Nephron progenitor cell (in vitro differentiated cells): ENCODE measurements around the gene SND1.

Experiments used
- DNase-seq: peaks from one replicate; pipeline ENCODE4 v3.0.0; 2021
- H3K27ac Mint-ChIP-seq: 2 replicates; pipeline ENCODE4 v1.8.0; 2021; ENCODE audit warnings: mild to moderate bottlenecking, moderate library complexity, mixed read lengths
- H3K27me3 Mint-ChIP-seq: 2 replicates; pipeline ENCODE4 v1.8.0; 2021; ENCODE audit warnings: mild to moderate bottlenecking, low read depth, mixed read lengths; ENCODE audit not compliant: poor library complexity
- H3K36me3 Mint-ChIP-seq: 2 replicates; pipeline ENCODE4 v1.8.0; 2021; ENCODE audit warnings: low read depth, mixed read lengths
- H3K4me1 Mint-ChIP-seq: 2 replicates; pipeline ENCODE4 v1.8.0; 2021; ENCODE audit warnings: mixed read lengths
- H3K4me3 Mint-ChIP-seq: 2 replicates; pipeline ENCODE4 v1.8.0; 2021; ENCODE audit warnings: mild to moderate bottlenecking, moderate library complexity, mixed read lengths
- H3K9me3 Mint-ChIP-seq: 2 replicates; pipeline ENCODE4 v1.8.0; 2021; ENCODE audit warnings: mild to moderate bottlenecking, moderate library complexity, mixed read lengths
- TF ChIP-seq, protein P1 (sequence below): fragments of 200-600 bp; sonication (generic); IDR thresholded peaks from 2 replicates; pipeline ENCODE4 v1.5.0; 2021; ENCODE audit warnings: antibody characterized with exemption

Gene SND1

DNA sequence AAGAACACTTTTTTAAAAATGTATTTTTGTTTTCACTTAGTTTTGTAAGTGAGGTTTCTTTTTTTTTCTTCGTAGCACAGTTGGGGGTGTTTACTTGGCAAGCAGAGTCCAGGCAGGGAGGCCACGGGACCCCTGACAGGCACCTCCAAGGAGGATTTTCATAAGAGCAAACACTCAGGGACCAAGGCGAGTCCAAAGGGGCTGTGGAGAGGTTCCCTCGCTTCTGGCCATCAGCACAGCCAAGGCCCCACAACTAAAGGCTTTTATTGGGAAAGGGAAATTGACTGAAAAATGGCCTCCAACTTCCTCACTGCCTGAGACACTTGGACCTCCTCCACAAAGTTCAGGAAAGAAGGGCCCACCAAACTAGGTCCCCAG lies 205.5 kb downstream of the SND1 start:
- H3K27me3 Mint-ChIP-seq = no peaks in the 10 kb centered on the region
- TF ChIP-seq, protein P1, sequence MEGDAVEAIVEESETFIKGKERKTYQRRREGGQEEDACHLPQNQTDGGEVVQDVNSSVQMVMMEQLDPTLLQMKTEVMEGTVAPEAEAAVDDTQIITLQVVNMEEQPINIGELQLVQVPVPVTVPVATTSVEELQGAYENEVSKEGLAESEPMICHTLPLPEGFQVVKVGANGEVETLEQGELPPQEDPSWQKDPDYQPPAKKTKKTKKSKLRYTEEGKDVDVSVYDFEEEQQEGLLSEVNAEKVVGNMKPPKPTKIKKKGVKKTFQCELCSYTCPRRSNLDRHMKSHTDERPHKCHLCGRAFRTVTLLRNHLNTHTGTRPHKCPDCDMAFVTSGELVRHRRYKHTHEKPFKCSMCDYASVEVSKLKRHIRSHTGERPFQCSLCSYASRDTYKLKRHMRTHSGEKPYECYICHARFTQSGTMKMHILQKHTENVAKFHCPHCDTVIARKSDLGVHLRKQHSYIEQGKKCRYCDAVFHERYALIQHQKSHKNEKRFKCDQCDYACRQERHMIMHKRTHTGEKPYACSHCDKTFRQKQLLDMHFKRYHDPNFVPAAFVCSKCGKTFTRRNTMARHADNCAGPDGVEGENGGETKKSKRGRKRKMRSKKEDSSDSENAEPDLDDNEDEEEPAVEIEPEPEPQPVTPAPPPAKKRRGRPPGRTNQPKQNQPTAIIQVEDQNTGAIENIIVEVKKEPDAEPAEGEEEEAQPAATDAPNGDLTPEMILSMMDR = no peak
- no peak overlapping the region for H3K27ac Mint-ChIP-seq

DNA sequence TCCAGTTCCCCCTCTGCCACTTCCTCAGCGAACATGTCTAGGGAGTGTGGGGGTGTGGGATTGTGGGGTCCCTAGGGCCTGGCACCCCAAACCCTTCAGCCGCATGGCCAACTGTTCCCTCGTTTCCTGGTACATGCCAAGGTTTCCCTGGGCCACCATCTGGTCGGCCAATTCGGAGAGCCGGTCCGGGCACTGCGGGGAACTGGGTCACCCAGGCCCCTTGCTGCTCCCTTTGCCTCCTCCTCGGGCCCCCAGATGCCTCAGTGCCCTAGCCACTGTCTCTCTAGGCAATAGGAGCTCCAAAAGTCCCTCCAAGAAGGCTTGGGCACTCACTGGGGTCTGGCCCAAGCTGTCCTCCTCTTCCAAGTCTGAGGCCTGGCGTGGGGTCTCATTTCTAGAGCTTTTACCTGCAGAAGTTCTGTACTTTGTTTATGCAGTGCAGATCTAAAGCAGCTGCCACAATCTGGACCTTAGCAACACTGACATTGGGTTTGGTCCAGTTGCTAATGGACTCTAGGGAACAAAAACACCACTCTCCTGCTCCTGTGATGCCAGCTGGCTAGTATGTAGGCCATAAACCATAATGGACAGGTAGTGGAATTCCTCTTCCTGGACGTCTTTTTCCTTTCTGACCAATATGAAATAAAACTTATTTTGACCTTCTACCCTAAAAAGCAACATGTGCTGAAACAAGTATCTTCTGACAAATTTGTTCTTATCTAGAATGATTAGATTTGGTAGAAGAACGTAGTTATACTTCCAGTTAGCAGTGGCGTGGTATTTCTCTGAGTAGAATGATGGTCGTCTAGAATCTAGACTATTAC lies 206.3 kb downstream of the SND1 start:
- H3K4me3 Mint-ChIP-seq = no peak overlapping the region
- H3K9me3 Mint-ChIP-seq = no peaks in the 10 kb centered on the region
- no peak overlapping the region for H3K27ac Mint-ChIP-seq
- H3K4me1 Mint-ChIP-seq = peaks cover 33% of the 10 kb centered on the region
- DNase-seq = no peak
- H3K36me3 Mint-ChIP-seq = peaks cover 18% of the 10 kb centered on the region
- TF ChIP-seq, protein P1 = no peak
- no peaks in the 10 kb centered on the region for H3K27me3 Mint-ChIP-seq

More for the DNA sequence above, 205.5 kb downstream of the SND1 start:
- DNase-seq = no peak
- Mint-ChIP-seq H3K4me1 (peaks cover 29% of the 10 kb centered on the region), H3K36me3 (peaks cover 22% of the 10 kb centered on the region), H3K4me3 (no peak overlapping the region), H3K9me3 (no peaks in the 10 kb centered on the region)

DNA sequence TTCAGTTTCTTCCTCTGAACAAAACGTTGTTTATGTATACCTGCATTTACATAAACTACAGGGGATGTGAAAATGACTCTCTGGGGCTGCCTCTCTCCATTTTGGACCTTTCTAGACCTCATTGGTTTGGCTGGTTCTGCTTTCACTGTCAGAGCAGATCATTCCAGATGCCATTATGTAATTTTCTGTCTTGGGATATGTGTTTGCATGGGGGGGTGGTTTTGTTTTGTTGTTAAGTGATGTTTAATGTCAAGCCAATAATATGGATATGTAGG lies 206.9 kb downstream of the SND1 start:
- H3K4me1 Mint-ChIP-seq = peaks cover 37% of the 10 kb centered on the region
- TF ChIP-seq, protein P1 = no peak
- H3K36me3 Mint-ChIP-seq = peaks cover 18% of the 10 kb centered on the region
- no peaks in the 10 kb centered on the region for H3K27me3 Mint-ChIP-seq
- no peaks in the 10 kb centered on the region for H3K9me3 Mint-ChIP-seq
- no peak for DNase-seq
- H3K4me3 Mint-ChIP-seq = no peak overlapping the region
- H3K27ac Mint-ChIP-seq = no peak overlapping the region

DNA sequence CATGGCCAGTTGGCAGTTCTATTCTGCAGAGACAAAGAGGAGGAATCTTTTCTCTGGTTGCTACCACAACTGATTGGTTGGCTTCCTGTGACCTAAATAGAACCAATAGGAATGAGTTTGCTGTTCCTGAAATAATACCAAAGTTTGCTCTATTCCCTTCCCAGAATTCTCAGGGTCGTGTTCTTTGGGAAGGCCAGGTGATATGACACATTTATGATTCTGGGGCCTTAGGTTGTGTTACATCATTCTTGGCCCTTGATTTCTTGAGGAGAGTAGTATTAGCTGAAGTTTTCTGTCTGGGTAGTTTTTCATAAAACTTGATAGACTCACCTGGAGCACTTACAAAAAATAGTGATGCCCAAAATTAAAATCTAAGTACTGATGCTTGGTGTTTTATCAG lies 207.3 kb downstream of the SND1 start:
- no peak overlapping the region for H3K27ac Mint-ChIP-seq
- no peak for DNase-seq
- no peak overlapping the region for H3K4me3 Mint-ChIP-seq
- no peaks in the 10 kb centered on the region for H3K27me3 Mint-ChIP-seq
- H3K36me3 Mint-ChIP-seq = peaks cover 18% of the 10 kb centered on the region
- TF ChIP-seq, protein P1 = no peak
- peaks cover 39% of the 10 kb centered on the region for H3K4me1 Mint-ChIP-seq
- H3K9me3 Mint-ChIP-seq = no peaks in the 10 kb centered on the region

DNA sequence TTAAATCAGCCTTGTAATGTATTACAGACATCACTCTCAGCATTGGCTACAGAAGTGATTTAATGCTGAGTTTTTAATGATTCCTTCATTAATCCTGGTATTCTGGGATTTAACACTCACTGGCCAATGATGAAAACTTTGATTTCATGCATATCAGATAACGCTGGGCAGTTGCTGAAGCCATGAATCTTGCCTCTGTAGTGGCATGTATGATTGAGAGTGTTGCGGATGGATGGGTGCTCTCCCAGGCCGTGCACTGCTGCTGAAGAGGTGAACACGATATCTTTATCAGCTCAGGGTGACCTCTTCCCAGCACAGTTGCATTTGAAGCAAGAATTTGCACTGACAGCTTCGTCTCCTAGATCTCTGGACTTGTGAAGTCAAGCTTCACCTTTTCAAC lies 210.5 kb downstream of the SND1 start:
- Mint-ChIP-seq H3K27ac (peak overlapping the region; percentile 61), H3K9me3 (no peaks in the 10 kb centered on the region), H3K4me3 (peak overlapping the region; percentile 9), H3K4me1 (peaks cover 61% of the 10 kb centered on the region), H3K27me3 (no peaks in the 10 kb centered on the region), H3K36me3 (peaks cover 35% of the 10 kb centered on the region)
- TF ChIP-seq, protein P1 = no peak
- peak; percentile 37 for DNase-seq

DNA sequence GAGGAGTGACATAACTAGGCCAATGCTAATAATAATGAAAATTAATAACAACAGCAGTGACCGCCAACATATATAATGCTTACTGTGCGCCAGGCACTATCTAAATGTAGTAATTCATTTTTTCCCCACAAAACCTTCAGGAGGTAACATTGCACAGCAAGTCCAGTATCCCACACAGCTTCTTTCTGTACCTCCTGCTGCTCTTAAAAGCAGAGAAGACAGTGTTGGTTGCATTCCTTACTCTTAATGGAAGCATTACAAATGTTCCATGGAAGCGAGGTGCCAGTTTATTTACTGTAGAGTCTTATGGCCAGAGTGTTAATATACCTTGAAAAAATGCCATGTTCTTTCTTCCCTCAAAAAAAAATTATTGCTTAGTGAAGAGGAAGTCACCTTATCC lies 211.1 kb downstream of the SND1 start:
- Mint-ChIP-seq H3K36me3 (peaks cover 32% of the 10 kb centered on the region), H3K27me3 (no peaks in the 10 kb centered on the region), H3K27ac (no peak overlapping the region), H3K4me3 (peak overlapping the region; percentile 9), H3K9me3 (no peaks in the 10 kb centered on the region), H3K4me1 (peaks cover 66% of the 10 kb centered on the region)
- TF ChIP-seq, protein P1 = no peak
- DNase-seq = no peak
